Thyroid gland (tissue), 4 donors: Measurements from ENCODE around the gene SMARCB1. TPM values are rescaled to one million over a fixed set of nuclear protein-coding genes. Genes with fewer than 3 reads are reported as not detected.

Source experiments
- DNase-seq, 2 donors: peaks; one replicate each; pipeline ENCODE4 v3.0.0-alpha.2; 2019
- H3K27ac ChIP-seq, 3 donors: fragments of 200-600 bp; sonication (generic); 1 replicate in 2 of 3; 2 replicates in 1 of 3; pipeline ENCODE4 v1.5.1; 2016 to 2019; ENCODE audit warnings: mild to moderate bottlenecking in 1 of 3, moderate library complexity in 1 of 3
- H3K27me3 ChIP-seq: fragments of 200-600 bp; sonication (generic); one replicate; pipeline ENCODE4 v1.5.1; 2019
- H3K36me3 ChIP-seq, 2 donors: fragments of 200-600 bp; sonication (generic); one replicate each; pipeline ENCODE4 v1.5.1; 2016 to 2019
- H3K4me1 ChIP-seq, 2 donors: fragments of 200-600 bp; sonication (generic); one replicate each; pipeline ENCODE4 v1.5.1; 2017 to 2019
- H3K4me3 ChIP-seq, 3 donors: fragments of 200-600 bp; sonication (generic); replicated peaks in 1 of 3; 1 replicate in 2 of 3; 2 replicates in 1 of 3; pipeline ENCODE4 v1.5.1; 2016; ENCODE audit warnings: mild to moderate bottlenecking in 1 of 3
- H3K9me3 ChIP-seq: fragments of 200-600 bp; sonication (generic); one replicate; pipeline ENCODE4 v1.5.1; 2017
- CTCF ChIP-seq, 6 experiments: fragments of 200-600 bp in 3 of 6; fragments of 450-650 bp in 3 of 6; sonication (generic) in 3 of 6; IDR thresholded peaks; one replicate each; pipeline ENCODE4 v1.5.1; 2016 to 2019; ENCODE audit warnings: antibody characterized with exemption in 6 of 6, mild to moderate bottlenecking in 2 of 6, inconsistent platforms in 1 of 6, moderate library complexity in 1 of 6
- POLR2A ChIP-seq, 2 donors: fragments of 450-650 bp; IDR thresholded peaks; one replicate each; pipeline ENCODE4 v1.6.1; 2017; ENCODE audit warnings: antibody characterized with exemption in 2 of 2, mild to moderate bottlenecking in 2 of 2, moderate library complexity in 1 of 2
- WGBS, 2 donors: methylation state at CpG; one replicate each; pipeline ENCODE4 v1.1.5; 2017; 5-methylcytosine and 5-hydroxymethylcytosine counted together
- intact Hi-C: fragments of 100-400 bp; cut with DNase I; formaldehyde crosslinking; loops from one replicate; pipeline ENCODE4 v1.15.1; 2023
- total RNA-seq, 4 donors: library from RNA; depleted of rRNA; stranded (reverse); fragments of >200 nt; gene quantifications; one replicate each; pipeline ENCODE4 v1.2.3, GENCODE V29; 2016

The SMARCB1 gene
- total RNA-seq, 4 donors from 2014 or later = 59.8 to 107 (median 75.4) TPM

- TF ChIP-seq CTCF (IDR thresholded peaks at IDR 0.05) (no peak), POLR2A (IDR thresholded peaks at IDR 0.05) (no peak)
- H3K4me3 ChIP-seq = no peak overlapping the region
- no peak for DNase-seq
- H3K36me3 ChIP-seq = peaks cover 2 to 13% of the 10 kb centered on the region in 2 donors
- H3K27me3 ChIP-seq = no peaks in the 10 kb centered on the region
- H3K9me3 ChIP-seq = no peaks in the 10 kb centered on the region
- peaks cover 19 to 34% of the 10 kb centered on the region in 2 donors for H3K4me1 ChIP-seq
- H3K27ac ChIP-seq = no peak overlapping the region
- intact Hi-C loops = loop anchor here (5.0 to 10.0 kb wide), 2 partner anchors 53 to 295 kb away; partner anchors contain the start of gene SMARCB1
- WGBS, 2 donors = 84 to 88% methylated on average over 7 of the region's 7 CpGs
Measured at GRCh38 chr22:23840026-23840425, 53.3 kb downstream of the SMARCB1 start.

- WGBS, 2 donors = 92 to 93% methylated on average over 5 of the region's 5 CpGs
- no peak for DNase-seq
- H3K9me3 ChIP-seq = no peaks in the 10 kb centered on the region
- no peaks in the 10 kb centered on the region for H3K36me3 ChIP-seq
- no peak overlapping the region for H3K27ac ChIP-seq
- no peak overlapping the region for H3K4me3 ChIP-seq
- H3K27me3 ChIP-seq = no peaks in the 10 kb centered on the region
- H3K4me1 ChIP-seq = peaks cover 20 to 42% of the 10 kb centered on the region in 2 donors
- intact Hi-C loops = loop anchor here (5.0 to 10.0 kb wide), 2 partner anchors 54 to 296 kb away; partner anchors contain the start of gene SMARCB1
- no peak for TF ChIP-seq CTCF (IDR thresholded peaks at IDR 0.05)
- TF ChIP-seq POLR2A (IDR thresholded peaks at IDR 0.05) = no peak
Measured at GRCh38 chr22:23841292-23841691, 54.5 kb downstream of the SMARCB1 start.

- Histone ChIP-seq H3K4me1 (peaks cover 20 to 42% of the 10 kb centered on the region in 2 donors), H3K36me3 (no peaks in the 10 kb centered on the region), H3K27me3 (no peaks in the 10 kb centered on the region), H3K9me3 (no peaks in the 10 kb centered on the region), H3K27ac (no peak overlapping the region), H3K4me3 (no peak overlapping the region)
- WGBS, 2 donors = 75 to 84% methylated on average over 13 to 20 of the region's 20 CpGs
- intact Hi-C loops = loop anchor here (5.0 to 10.0 kb wide), 2 partner anchors 55 to 297 kb away; partner anchors contain the start of gene SMARCB1
- no peak for DNase-seq
- no peak for TF ChIP-seq POLR2A (IDR thresholded peaks at IDR 0.05)
- no peak for TF ChIP-seq CTCF (IDR thresholded peaks at IDR 0.05)
Measured at GRCh38 chr22:23841736-23842445, 55.1 kb downstream of the SMARCB1 start.

GRCh38 chr22:23842599-23842998, 55.8 kb downstream of the SMARCB1 start:
- no peak for TF ChIP-seq POLR2A (IDR thresholded peaks at IDR 0.05)
- TF ChIP-seq CTCF (IDR thresholded peaks at IDR 0.05) = no peak
- intact Hi-C loops = loop anchor here (5.0 to 10.0 kb wide), 2 partner anchors 55 to 298 kb away; partner anchors contain the start of gene SMARCB1
- no peak for DNase-seq
- 83 to 95% methylated on average over 2 to 3 of the region's 4 CpGs for WGBS, 2 donors
- peaks cover 20 to 42% of the 10 kb centered on the region in 2 donors for H3K4me1 ChIP-seq
- H3K36me3 ChIP-seq = no peaks in the 10 kb centered on the region
- H3K4me3 ChIP-seq = no peak overlapping the region
- H3K27me3 ChIP-seq = no peaks in the 10 kb centered on the region
- no peak overlapping the region for H3K27ac ChIP-seq
- H3K9me3 ChIP-seq = no peaks in the 10 kb centered on the region

- TF ChIP-seq POLR2A (IDR thresholded peaks at IDR 0.05) = no peak
- no peak for TF ChIP-seq CTCF (IDR thresholded peaks at IDR 0.05)
- H3K27ac ChIP-seq = peak overlapping the region in 2 of 3 donors; percentile 58 to 69
- intact Hi-C loops = loop anchor here (5.0 to 10.0 kb wide), 3 partner anchors 57 to 300 kb away; partner anchors contain the start of genes CHCHD10 and SMARCB1
- WGBS, 2 donors = 79% methylated on average over 8 of the region's 8 CpGs
- peaks cover 10 to 28% of the 10 kb centered on the region in 2 donors for H3K4me1 ChIP-seq
- DNase-seq = no peak
- H3K36me3 ChIP-seq = no peaks in the 10 kb centered on the region
- H3K27me3 ChIP-seq = no peaks in the 10 kb centered on the region
- no peak overlapping the region for H3K4me3 ChIP-seq
- H3K9me3 ChIP-seq = no peaks in the 10 kb centered on the region
Measured at GRCh38 chr22:23844739-23845202, 58.0 kb downstream of the SMARCB1 start.
